ENCODE data around the gene USP20.

The USP20 gene

DNA sequence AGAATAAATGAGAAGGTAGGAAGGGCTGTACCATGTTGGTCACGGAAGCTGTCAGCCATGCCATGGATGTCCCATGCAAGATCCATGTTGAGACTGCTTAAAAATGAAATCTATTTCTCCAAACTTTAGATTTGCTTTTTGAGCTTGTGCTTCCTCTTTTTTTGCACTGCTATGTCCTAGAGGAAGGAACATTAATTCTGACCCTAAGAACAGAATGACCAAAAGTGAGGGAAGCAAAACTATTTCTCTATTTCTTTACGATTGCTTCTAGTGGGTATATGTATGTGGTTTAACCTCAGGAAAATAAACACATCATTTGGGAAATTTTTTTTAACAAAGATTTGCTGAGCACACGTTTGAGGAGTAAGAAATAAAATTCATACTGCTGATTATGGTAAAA is 84.6 kb downstream of the USP20 start:
- no peak for DNase-seq (ENCODE audit: low spot score)

DNA sequence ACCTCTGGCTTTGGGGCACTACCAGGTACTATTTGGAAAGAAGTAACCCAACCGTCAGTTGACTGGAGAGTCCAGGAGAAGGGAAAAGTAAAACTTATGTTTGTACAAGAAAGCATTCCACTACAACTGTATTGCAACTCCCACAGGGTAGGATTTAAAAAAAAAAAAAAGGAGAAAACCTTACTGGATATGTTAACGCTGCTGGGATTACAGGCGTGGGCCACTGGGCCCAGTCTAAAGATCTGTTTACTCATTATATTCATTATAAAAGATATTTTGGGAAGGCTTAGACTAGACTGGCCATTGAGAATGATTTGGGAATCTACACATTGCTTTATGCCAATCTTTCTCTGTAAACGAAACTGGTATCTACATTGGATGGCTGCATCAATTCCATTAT is 86.6 kb downstream of the USP20 start:
- no peak for DNase-seq (ENCODE audit: low spot score)

DNA sequence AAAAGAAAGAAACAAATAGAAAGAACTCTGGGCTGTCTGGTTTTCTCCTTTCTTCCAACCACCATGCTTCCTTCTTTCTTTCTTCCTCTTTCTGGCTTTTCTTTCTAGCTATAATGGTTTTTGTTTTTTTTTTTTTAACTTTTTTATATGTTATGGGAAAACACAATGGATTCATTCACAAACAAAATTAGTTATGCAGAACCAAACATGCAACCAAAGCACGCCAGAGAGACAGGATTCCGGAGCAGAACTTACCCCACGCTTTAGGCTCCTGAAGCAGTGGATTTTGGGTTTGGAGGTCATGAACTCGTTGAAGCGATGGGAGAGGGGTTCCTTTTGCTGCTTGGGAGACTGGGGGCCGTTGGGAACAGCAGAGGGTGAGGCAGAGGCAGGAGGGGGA is 88.3 kb downstream of the USP20 start:
- no peak for DNase-seq (ENCODE audit: low spot score)

- DNase-seq (ENCODE audit: low spot score): no peak
These were observed 94.4 kb downstream of the USP20 start for GRCh38 chr9:129929496-129930125.

DNA sequence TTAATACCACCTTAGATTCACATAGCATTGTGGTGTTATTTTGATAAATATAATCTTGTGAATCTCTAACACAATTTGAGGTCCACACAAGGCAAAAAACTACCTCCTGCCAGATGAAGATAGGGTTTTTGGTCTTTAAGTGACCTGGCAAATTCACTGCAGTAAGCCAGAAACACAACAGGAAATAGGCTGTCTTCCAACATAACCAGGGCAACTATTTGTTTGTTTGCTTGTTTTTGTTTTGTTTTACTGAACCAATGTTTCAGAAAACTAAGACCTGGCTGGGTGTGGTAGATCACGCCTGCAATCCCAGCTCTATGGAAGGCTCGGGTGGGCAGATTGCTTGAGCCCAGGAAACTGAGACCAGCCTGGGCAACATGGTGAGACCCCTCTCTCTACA is 95.5 kb downstream of the USP20 start:
- DNase-seq (ENCODE audit: low spot score): no peak
